Astrocyte (in vitro differentiated cells and primary cell): ENCODE results near the gene UGT1A10. TPM values are rescaled to one million over a fixed set of nuclear protein-coding genes. Genes with fewer than 3 reads are reported as not detected.
"Not testable (repeated sequence)": the region's sequence is repeated elsewhere in the genome, so short reads cannot be mapped to it uniquely, and the experiment has no call there.

ENCODE experiments used
- DNase-seq: peaks from one replicate; pipeline ENCODE4 v3.0.0-alpha.2; 2010; ENCODE audit warnings: low read depth
- FAIRE-seq: peaks from 2 replicates; lab custom pipeline; 2011; peaks lifted over from hg19 to GRCh38; lab: Jason Lieb, UNC
- H2AFZ ChIP-seq: 2 replicates; pipeline ENCODE4 v1.6.0; 2012; ENCODE audit warnings: low read depth, low read length, inconsistent platforms
- H3K27ac ChIP-seq: 2 replicates; pipeline ENCODE4 v1.5.1; 2011; ENCODE audit warnings: low read depth, low read length, inconsistent platforms
- H3K27me3 ChIP-seq: 2 replicates; pipeline ENCODE4 v1.6.0; 2011; ENCODE audit warnings: low read length, inconsistent platforms; ENCODE audit not compliant: insufficient read depth
- H3K36me3 ChIP-seq: 2 replicates; pipeline ENCODE4 v1.5.1; 2011; ENCODE audit warnings: low read length, inconsistent platforms; ENCODE audit not compliant: insufficient read depth
- H3K4me1 ChIP-seq: 2 replicates; pipeline ENCODE4 v1.5.1; 2011; ENCODE audit warnings: low read length, inconsistent platforms; ENCODE audit not compliant: insufficient read depth
- H3K4me2 ChIP-seq: 2 replicates; pipeline ENCODE4 v1.6.0; 2012; ENCODE audit warnings: low read length, inconsistent platforms
- H3K4me3 ChIP-seq: 2 replicates; pipeline ENCODE4 v1.5.1; 2011; ENCODE audit warnings: low read depth, mild to moderate bottlenecking, low read length, inconsistent platforms; ENCODE audit not compliant: insufficient read depth
- H3K79me2 ChIP-seq: 2 replicates; pipeline ENCODE4 v1.6.0; 2012; ENCODE audit warnings: mild to moderate bottlenecking, low read length, inconsistent platforms; ENCODE audit not compliant: insufficient read depth
- H3K9ac ChIP-seq: 2 replicates; pipeline ENCODE4 v1.6.0; 2012; ENCODE audit warnings: mild to moderate bottlenecking, low read length, inconsistent platforms
- H3K9me3 ChIP-seq: 2 replicates; pipeline ENCODE4 v1.5.1; 2012; ENCODE audit warnings: low read depth, mild to moderate bottlenecking, low read length, inconsistent platforms; ENCODE audit not compliant: insufficient read depth
- H4K20me1 ChIP-seq: 2 replicates; pipeline ENCODE4 v1.6.0; 2012; ENCODE audit warnings: low read length, inconsistent platforms; ENCODE audit not compliant: insufficient read depth
- H3K27ac Mint-ChIP-seq: one replicate; pipeline ENCODE4 v1.8.0; 2021; ENCODE audit warnings: mild to moderate bottlenecking, mixed read lengths; ENCODE audit not compliant: unreplicated experiment
- H3K27me3 Mint-ChIP-seq: one replicate; pipeline ENCODE4 v1.8.0; 2021; ENCODE audit warnings: low read depth, mixed read lengths; ENCODE audit not compliant: unreplicated experiment
- H3K36me3 Mint-ChIP-seq: one replicate; pipeline ENCODE4 v1.8.0; 2021; ENCODE audit warnings: low read depth, mixed read lengths; ENCODE audit not compliant: unreplicated experiment
- H3K4me1 Mint-ChIP-seq: one replicate; pipeline ENCODE4 v1.8.0; 2021; ENCODE audit warnings: low read depth, mixed read lengths; ENCODE audit not compliant: unreplicated experiment
- H3K4me3 Mint-ChIP-seq: one replicate; pipeline ENCODE4 v1.8.0; 2021; ENCODE audit warnings: mild to moderate bottlenecking, moderate library complexity, mixed read lengths; ENCODE audit not compliant: unreplicated experiment
- H3K9me3 Mint-ChIP-seq: one replicate; pipeline ENCODE4 v1.8.0; 2021; ENCODE audit warnings: mild to moderate bottlenecking, mixed read lengths; ENCODE audit not compliant: unreplicated experiment
- EZH2 ChIP-seq: IDR thresholded peaks from 2 replicates; pipeline ENCODE4 v1.6.1; 2012; ENCODE audit warnings: mild to moderate bottlenecking, low read length, inconsistent platforms; ENCODE audit not compliant: insufficient read depth
- total RNA-seq: library from RNA; stranded (reverse); gene quantifications from 2 replicates; pipeline ENCODE4 v1.2.1, GENCODE V29; 2021
- TF ChIP-seq, protein P1 (sequence below): IDR thresholded peaks from 2 replicates; pipeline ENCODE4 v1.5.1; 2011; ENCODE audit warnings: low read depth, mild to moderate bottlenecking, inconsistent platforms, low read length, moderate library complexity; ENCODE audit not compliant: insufficient read depth

Gene UGT1A10
- total RNA-seq, 1 donor from 2014 or later, result not detected

DNA sequence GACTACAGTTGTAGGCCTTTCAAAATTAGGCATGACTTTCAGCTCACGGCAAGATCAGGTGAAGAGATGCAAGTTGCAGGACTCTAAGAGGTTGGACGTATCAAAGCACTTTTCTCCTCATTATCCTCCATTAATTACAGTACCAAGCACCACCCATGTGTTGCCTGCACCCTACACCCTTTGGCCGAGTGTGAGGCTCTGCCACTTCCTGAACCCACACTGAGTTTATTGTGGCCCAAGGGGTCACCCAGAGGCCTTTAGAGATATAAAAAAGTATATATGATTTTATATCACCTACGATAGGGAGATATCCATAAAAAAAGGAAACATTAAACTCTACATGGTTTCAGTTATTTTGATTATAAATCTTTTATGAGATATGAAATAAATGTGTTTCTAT is 16.0 kb upstream of the UGT1A10 start:
- Histone ChIP-seq H3K27ac (no peak overlapping the region), H3K4me1 (no peaks in the 10 kb centered on the region), H3K79me2 (no peaks in the 10 kb centered on the region), H4K20me1 (no peaks in the 10 kb centered on the region), H3K36me3 (no peaks in the 10 kb centered on the region), H3K9ac (no peak overlapping the region), H3K4me2 (no peak overlapping the region), H3K27me3 (peaks cover 2% of the 10 kb centered on the region), H2AFZ (no peak overlapping the region), H3K9me3 (no peaks in the 10 kb centered on the region), H3K4me3 (no peak overlapping the region)
- TF ChIP-seq, protein P1, sequence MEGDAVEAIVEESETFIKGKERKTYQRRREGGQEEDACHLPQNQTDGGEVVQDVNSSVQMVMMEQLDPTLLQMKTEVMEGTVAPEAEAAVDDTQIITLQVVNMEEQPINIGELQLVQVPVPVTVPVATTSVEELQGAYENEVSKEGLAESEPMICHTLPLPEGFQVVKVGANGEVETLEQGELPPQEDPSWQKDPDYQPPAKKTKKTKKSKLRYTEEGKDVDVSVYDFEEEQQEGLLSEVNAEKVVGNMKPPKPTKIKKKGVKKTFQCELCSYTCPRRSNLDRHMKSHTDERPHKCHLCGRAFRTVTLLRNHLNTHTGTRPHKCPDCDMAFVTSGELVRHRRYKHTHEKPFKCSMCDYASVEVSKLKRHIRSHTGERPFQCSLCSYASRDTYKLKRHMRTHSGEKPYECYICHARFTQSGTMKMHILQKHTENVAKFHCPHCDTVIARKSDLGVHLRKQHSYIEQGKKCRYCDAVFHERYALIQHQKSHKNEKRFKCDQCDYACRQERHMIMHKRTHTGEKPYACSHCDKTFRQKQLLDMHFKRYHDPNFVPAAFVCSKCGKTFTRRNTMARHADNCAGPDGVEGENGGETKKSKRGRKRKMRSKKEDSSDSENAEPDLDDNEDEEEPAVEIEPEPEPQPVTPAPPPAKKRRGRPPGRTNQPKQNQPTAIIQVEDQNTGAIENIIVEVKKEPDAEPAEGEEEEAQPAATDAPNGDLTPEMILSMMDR, result no peak
- TF ChIP-seq EZH2, result no peak
- Mint-ChIP-seq H3K27ac (no peak overlapping the region), H3K27me3 (peaks cover 21% of the 10 kb centered on the region), H3K4me1 (no peaks in the 10 kb centered on the region), H3K36me3 (no peaks in the 10 kb centered on the region), H3K9me3 (peaks cover 3% of the 10 kb centered on the region), H3K4me3 (no peak overlapping the region)
- DNase-seq (no peak), FAIRE-seq (no peak)

DNA sequence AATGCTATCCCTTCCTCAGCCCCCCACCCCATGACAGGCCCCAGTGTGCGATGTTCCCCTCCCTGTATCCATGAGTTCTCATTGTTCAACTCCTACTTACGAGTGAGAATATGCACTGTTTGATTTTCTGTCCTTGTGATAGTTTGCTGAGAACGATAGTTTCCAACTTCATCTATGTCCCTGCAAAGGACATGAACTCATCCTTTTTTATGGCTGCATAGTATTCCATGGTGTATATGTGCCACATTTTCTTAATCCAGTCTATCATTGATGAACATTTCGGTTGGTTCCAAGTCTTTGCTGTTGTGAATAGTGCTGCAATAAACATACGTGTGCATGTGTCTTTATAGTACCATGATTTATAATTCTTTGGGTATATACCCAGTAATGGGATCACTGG is 14.4 kb upstream of the UGT1A10 start:
- H3K27me3 ChIP-seq, H3K4me1 Mint-ChIP-seq, DNase-seq, H3K36me3 Mint-ChIP-seq, FAIRE-seq, H3K4me1 ChIP-seq, H4K20me1 ChIP-seq, H3K27ac Mint-ChIP-seq, H3K27ac ChIP-seq, H3K9me3 Mint-ChIP-seq, H3K79me2 ChIP-seq, H2AFZ ChIP-seq, H3K4me3 ChIP-seq, H3K9me3 ChIP-seq, H3K4me2 ChIP-seq, H3K36me3 ChIP-seq, H3K4me3 Mint-ChIP-seq, H3K9ac ChIP-seq: not testable (repeated sequence)
- peaks cover 14% of the 10 kb centered on the region for H3K27me3 Mint-ChIP-seq

DNA sequence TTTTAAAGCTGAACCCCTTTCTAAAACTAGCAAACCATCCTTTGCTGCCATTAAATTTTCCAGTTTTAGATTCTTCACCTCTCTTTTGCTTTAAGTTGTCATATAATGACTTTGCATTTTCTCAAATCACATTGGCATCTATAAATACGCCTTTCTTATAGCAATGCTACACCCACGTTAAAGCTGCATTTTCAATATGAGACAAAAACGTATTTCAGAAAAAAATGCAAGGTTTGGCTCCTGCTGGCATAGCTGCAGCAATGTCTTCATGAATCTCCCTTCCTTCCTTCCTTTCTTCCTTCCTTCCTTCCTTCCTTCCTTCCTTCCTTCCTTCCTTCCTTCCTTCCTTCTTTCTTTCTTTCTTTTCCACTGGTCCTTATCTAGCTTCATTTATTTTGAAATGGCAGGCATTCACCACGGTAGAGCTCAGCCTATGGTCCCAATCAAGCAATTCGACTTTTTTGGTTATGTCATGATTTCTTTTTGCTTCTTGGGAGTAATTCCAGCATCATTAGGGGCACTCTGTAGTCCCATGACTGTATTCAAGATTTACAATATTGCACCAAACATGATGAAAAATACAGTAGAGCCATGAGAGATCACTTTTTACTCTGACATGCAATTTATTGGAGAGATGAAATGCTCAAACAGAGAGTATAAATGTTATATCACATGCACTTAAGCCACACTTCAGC is 8.8 kb upstream of the UGT1A10 start:
- Mint-ChIP-seq H3K36me3 (no peaks in the 10 kb centered on the region), H3K27me3 (peaks cover 12% of the 10 kb centered on the region), H3K4me3 (no peak overlapping the region), H3K27ac (no peak overlapping the region), H3K9me3 (peaks cover 11% of the 10 kb centered on the region), H3K4me1 (no peaks in the 10 kb centered on the region)
- no peaks in the 10 kb centered on the region for H4K20me1 ChIP-seq
- H3K36me3 ChIP-seq, result no peaks in the 10 kb centered on the region
- H3K27me3 ChIP-seq, result peaks cover 5% of the 10 kb centered on the region
- no peaks in the 10 kb centered on the region for H3K4me1 ChIP-seq
- no peaks in the 10 kb centered on the region for H3K79me2 ChIP-seq
- TF ChIP-seq, protein P1, result no peak
- no peak for TF ChIP-seq EZH2
- no peak overlapping the region for H3K4me2 ChIP-seq
- DNase-seq (no peak), FAIRE-seq (no peak)
- no peak overlapping the region for H3K27ac ChIP-seq
- no peak overlapping the region for H3K9ac ChIP-seq
- no peak overlapping the region for H3K4me3 ChIP-seq
- H3K9me3 ChIP-seq, result peaks cover 4% of the 10 kb centered on the region
- no peak overlapping the region for H2AFZ ChIP-seq
